ENCODE results near the gene GGACT. TPM values are rescaled to one million over a fixed set of nuclear protein-coding genes. Genes with fewer than 3 reads are reported as not detected.

Gene GGACT
- total and polyA plus RNA-seq, 2 of the 8 experiments (the other 6 are each of a cell fraction or from before 2014, with no cell fraction given) = 1.1 to 1.5 TPM

- H2BK15ac ChIP-seq (ENCODE audit: low read length) = no peak overlapping the region
- H3K9me3 ChIP-seq (ENCODE audit: insufficient read depth in 2 of 2, low read depth in 1 of 2, low read length in 1 of 2) = no peaks in the 10 kb centered on the region
- H2BK5ac ChIP-seq (ENCODE audit: low read depth, low read length) = no peak overlapping the region
- 0 out of 7 replicates have a peak, but pooled peaks cover 0 to 2% (median 0%) of the 10 kb centered on the region in 4 experiments for H3K4me1 ChIP-seq (replicated peaks in 1 of 4; ENCODE audit: control insufficient read depth in 3 of 4, insufficient read depth in 4 of 4, low read length in 3 of 4)
- H3K79me1 ChIP-seq (ENCODE audit: low read depth, low read length) = no peaks in the 10 kb centered on the region
- H2AFZ ChIP-seq (ENCODE audit: low read length) = no peak overlapping the region
- DNase-seq (ENCODE audit: low read depth in 1 of 2, low spot score in 2 of 2) (no peak), FAIRE-seq (no peak)
- H3K4me2 ChIP-seq (ENCODE audit: insufficient read depth in 1 of 2, low read depth in 2 of 2, low read length in 2 of 2) = no peak overlapping the region
- no peak overlapping the region for H2BK120ac ChIP-seq (replicated peaks; ENCODE audit: low read depth, low read length)
- H4K8ac ChIP-seq (ENCODE audit: extremely low read depth, insufficient read depth, low read length) = no peak overlapping the region
- no peak overlapping the region for H2AK5ac ChIP-seq (ENCODE audit: low read depth, low read length)
- H4K20me1 ChIP-seq (replicated peaks in 1 of 2; ENCODE audit: control insufficient read depth in 1 of 2, insufficient read depth in 2 of 2, low read length in 2 of 2) = no peaks in the 10 kb centered on the region
- no peak overlapping the region for H2BK20ac ChIP-seq (ENCODE audit: low read length)
- no peak overlapping the region for H3K14ac ChIP-seq (ENCODE audit: insufficient read length)
- no peak overlapping the region for H4K91ac ChIP-seq (replicated peaks; ENCODE audit: insufficient read length, low read length)
- H3K23ac ChIP-seq (ENCODE audit: insufficient read length) = no peak overlapping the region
- no peak overlapping the region for H3K4me3 ChIP-seq (ENCODE audit: extremely low read depth in 1 of 4, insufficient read depth in 2 of 4, low read depth in 3 of 4, low read length in 4 of 4)
- H3K18ac ChIP-seq (ENCODE audit: extremely low read depth, low read length) = no peak overlapping the region
- H3K23me2 ChIP-seq (ENCODE audit: low read depth, low read length) = no peaks in the 10 kb centered on the region
- H3K27ac ChIP-seq (ENCODE audit: low read depth, low read length) = no peak overlapping the region
- H3K9ac ChIP-seq (replicated peaks in 1 of 4; ENCODE audit: extremely low read depth in 1 of 4, low read depth in 3 of 4, low read length in 3 of 4) = no peak overlapping the region
- H3K27me3 ChIP-seq (replicated peaks in 1 of 4; ENCODE audit: control insufficient read depth in 3 of 4, extremely low read depth in 1 of 4, insufficient read depth in 3 of 4, low read length in 3 of 4) = no peaks in the 10 kb centered on the region
- H3K36me3 ChIP-seq (ENCODE audit: control insufficient read depth in 2 of 4, insufficient read depth in 4 of 4, low read length in 3 of 4) = no peaks in the 10 kb centered on the region
- no peaks in the 10 kb centered on the region for H3K79me2 ChIP-seq (ENCODE audit: control insufficient read depth in 1 of 2, insufficient read depth in 2 of 2, low read length in 2 of 2)
- no peak overlapping the region for H2BK12ac ChIP-seq (ENCODE audit: low read depth, low read length)
- CTCF ChIA-PET (ENCODE audit: partially characterized antibody) = interaction anchor here (0.5 to 1.7 kb wide), 3 partner anchors 9 to 623 kb away, joined by 3 to 4 read pairs (median 3); no protein-coding TSS in a partner anchor
- H3K4ac ChIP-seq (replicated peaks; ENCODE audit: insufficient read length, low read depth, low read length) = no peak overlapping the region
- no peak overlapping the region for H4K5ac ChIP-seq (ENCODE audit: insufficient read length, low read depth, low read length)
- POLR2A ChIA-PET (ENCODE audit: partially characterized antibody) = no interaction called here
- H3K56ac ChIP-seq (replicated peaks; ENCODE audit: insufficient read length, low read depth, low read length) = no peak overlapping the region
- 93% methylated on average over 2 of the region's 2 CpGs; no CpG with 5 or more reads in 1 of the 2 experiments for WGBS, 2 experiments (ENCODE audit: extremely low coverage in 1 of 2, insufficient coverage in 1 of 2, insufficient read length in 1 of 2, insufficient replicate concordance in 2 of 2, low coverage in 1 of 2, low lambda C conversion rate in 2 of 2, missing lambda C conversion rate in 1 of 2)
- TF ChIP-seq JUND (IDR thresholded peaks at IDR 0.05; ENCODE audit: low read length) (no peak), CTCF (IDR thresholded peaks at IDR 0.05; ENCODE audit: control extremely low read depth in 1 of 3, insufficient read depth in 1 of 3, low read depth in 1 of 3, low read length in 3 of 3) (no peak), CHD2 (IDR thresholded peaks at IDR 0.05; ENCODE audit: low read length) (no peak), EZH2 (IDR thresholded peaks at IDR 0.05; ENCODE audit: low read depth, low read length, severe bottlenecking) (no peak), GABPA (IDR thresholded peaks at IDR 0.05; ENCODE audit: borderline replicate concordance, insufficient read depth, low read length) (no peak), EP300 (IDR thresholded peaks at IDR 0.05; ENCODE audit: borderline replicate concordance in 1 of 2, low read depth in 2 of 2, low read length in 2 of 2) (no peak), SUZ12 (IDR thresholded peaks at IDR 0.05; ENCODE audit: low read length) (no peak), BRCA1 (IDR thresholded peaks at IDR 0.05; ENCODE audit: low read depth, low read length) (no peak), SIRT6 (IDR thresholded peaks at IDR 0.05; ENCODE audit: low read length) (no peak), RNF2 (IDR thresholded peaks at IDR 0.05; ENCODE audit: borderline replicate concordance, low read depth, low read length, missing control alignments, poor library complexity, severe bottlenecking) (no peak), TCF12 (IDR thresholded peaks at IDR 0.05; ENCODE audit: low read depth, low read length) (no peak)
Measured at GRCh38 chr13:100596516-100596915, 7.9 kb upstream of the GGACT start.

All from H1 (cell line).